Stromal cell of bone marrow (primary cell): ENCODE measurements around the gene PRPF18.

Experiments used
- DNase-seq: peaks from one replicate; pipeline ENCODE4 v3.0.0-alpha.2; 2012; ENCODE audit warnings: low read depth

The PRPF18 gene

GRCh38 chr10:13604357-13605040 lies 17.7 kb downstream of the PRPF18 start:
- no peak for DNase-seq

DNA sequence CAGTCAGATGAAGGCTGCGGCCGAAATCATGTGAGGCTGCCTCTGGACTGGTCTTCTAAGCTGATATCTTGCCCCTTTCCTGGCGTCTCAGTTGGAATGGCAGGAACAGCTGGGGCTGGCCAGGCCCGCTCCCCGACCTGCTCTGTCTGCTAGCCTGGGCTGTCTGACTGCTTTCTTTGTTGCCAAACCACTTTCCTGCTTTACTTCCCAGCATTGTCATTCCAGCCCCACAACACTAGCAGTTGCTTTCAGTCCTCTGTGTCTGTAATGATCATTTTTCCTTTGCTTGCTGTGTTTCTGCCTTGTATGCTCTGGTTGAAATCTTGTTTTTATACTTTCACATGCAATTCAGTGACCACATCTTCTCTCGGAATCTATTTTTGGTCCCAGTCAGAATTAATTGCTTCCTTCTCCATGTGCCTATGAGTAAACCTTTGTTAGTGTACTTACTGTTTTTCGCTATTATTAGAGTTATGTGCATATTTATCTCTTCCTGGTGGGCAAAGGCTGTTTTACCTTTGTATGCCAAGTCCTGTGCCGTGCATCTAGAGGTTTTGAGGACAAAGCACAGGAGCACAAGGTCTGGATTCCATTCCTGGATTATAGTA lies 21.6 kb downstream of the PRPF18 start:
- no peak for DNase-seq

DNA sequence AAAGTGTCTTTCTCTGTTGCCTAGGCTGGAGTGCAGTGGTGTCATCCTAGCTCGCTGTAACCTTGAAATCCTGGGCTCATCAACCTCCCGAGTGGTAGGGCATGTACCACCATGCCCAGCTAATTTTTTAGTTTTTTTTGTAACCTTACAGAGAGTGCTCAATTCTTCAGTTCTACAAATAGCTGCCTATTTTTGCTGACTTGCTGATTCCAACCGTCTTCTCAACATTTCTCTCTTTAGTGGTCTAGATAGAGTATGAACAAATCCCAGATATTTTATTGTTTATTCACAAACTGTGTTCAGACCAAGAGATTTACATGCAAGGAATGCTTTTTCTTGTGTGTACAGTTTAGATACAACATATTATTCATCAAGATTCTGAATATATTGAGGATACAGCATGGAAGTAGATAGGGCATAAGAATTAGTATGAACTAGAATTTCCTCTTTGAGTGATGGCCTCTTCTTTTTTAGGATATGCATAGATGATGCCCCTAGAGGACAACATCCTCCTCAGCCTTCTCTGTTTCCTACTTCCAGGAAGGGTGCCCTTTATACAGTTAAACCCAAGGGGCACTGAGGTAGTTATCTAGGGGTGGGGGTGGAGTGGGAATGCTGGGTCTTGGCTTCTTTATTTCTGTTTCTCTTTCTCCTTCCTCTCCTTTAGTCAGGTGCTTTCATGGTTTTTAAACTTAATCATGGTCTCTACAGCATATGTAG lies 26.0 kb downstream of the PRPF18 start:
- DNase-seq = no peak

DNA sequence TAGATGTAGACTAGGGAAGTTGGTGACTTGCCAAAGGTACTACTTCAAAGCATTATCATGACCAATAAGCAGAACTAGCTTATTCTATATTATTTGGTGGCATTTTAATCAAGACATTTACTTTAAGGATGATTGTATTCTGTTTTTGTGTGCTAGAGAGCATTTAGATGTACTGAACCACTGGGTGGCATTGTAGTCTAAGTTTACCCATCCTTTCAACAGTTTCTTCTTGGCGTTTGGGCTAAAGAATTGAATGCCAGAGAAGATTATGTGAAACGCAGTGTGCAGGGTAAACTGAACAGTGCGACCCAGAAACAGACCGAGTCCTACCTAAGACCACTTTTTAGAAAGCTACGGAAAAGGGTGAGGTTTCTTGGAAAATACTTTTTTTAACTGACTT lies 26.8 kb downstream of the PRPF18 start:
- DNase-seq = peak; percentile 35

DNA sequence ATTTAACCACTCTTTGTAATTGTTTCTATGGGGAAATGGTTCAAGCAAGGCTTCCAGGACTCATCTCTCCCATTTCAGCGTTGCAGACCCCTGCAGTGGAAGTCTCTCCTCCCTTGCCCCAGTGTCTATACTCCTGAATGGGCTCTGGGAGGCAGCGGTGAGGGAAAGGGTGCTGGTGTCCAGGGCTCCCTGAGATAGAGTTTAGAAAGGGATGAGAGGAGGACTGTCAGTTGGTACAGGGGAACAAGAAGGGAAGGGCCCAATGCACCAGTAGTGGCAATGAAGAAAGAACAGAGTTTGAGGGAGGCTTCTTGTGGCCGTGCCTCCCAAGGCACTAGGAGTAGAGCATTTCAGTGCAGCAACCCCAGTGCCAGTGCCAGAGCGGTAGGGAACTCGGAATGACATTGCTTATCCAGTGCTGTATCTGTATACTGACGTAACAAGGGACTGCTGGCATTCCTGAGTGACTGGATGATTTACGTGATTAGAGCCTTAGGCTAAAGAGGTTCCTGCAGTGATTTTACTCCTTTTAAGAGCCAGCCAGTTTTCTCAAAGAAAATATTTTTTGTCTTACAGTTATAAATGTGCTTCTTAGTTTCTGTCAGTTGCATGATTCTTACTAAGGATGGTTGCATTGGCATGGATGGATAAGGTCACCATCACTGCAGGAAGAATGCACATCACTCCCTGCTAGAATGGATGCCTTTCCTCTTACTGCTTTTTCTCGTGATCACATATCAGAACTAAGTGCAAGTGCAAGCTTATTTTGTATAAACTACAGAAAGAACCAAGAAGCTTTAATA lies 28.0 kb downstream of the PRPF18 start:
- DNase-seq = no peak

- DNase-seq = no peak
Observed at GRCh38 chr10:13615650-13616300, 29.0 kb downstream of the PRPF18 start.

DNA sequence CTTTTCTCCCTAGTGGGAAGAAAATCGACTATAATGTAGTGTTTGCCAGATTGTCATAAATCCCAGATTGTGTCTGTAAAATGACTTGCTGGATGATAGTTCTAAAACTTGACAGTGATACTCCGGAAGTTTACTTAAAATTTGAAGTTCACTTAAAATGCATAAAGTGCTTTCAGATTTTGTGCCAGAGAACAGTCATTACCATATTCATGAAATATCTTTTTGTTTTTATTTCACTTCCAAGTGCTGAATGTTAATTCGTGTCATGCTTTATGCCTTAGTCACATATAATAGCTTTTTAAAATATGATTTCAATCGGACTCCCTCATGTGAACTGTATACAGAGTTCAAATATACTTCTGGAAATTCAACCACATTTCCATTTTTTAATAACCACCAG lies 30.4 kb downstream of the PRPF18 start:
- DNase-seq = peak; percentile 23

- no peak for DNase-seq
Observed at GRCh38 chr10:13621931-13622330, 35.2 kb downstream of the PRPF18 start.

DNA sequence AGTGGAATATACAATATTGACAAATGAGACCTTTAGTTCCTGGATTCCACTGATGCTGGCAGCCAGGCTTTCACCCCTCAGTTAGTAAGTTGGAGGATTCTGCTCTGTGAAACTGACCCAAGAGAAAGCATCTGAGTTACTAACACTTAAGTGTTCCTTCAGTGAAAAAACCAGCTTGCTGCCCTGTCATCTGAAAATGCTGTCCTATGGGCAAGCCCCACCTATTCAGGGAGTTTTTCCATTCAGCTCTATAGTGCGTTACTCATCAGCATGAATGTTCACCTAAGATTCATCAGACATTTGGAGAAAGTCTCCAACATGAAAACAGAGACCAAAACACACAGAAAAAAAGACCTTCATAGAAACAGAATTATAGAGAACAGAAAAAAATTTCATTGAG lies 37.9 kb downstream of the PRPF18 start:
- DNase-seq = no peak

DNA sequence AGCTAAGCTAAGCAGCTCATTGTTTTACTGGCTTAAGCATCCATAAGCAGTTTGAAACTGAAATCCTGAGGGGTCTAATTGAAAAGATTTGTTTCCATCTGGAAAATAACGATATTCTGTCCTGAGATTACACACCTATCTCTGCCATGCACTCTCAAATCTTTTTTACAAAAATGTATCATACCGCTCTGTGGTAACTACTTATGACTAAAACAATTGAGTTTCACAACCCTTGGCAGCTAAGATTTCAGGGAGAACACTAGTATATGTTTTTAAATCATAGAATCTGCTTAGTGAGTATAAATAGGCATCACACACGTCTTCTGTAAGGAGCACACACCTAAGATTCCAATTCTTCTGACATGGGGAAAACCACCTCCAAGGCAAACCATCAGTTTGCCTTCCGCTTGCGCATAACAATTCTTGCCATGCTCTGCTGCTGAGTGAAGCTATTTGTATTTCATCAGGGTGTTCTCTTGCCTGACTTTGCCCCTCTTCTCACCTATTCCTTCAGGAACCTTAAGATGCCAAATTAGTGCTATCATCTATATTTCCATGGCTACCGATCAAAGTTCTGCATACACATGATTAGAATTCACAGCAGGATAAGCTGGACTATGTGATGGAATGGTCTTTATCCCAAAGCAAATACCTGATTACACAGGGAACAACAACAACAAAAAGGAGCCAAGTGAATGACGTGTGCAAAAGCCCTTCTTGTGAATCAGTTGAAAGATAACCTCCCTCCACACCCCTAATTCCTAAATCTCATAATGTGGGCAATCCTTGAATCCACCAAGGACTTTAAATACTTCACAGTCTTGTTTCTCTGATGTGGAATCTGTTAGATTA lies 40.9 kb downstream of the PRPF18 start:
- no peak for DNase-seq

- DNase-seq = no peak
Observed at GRCh38 chr10:13628661-13629060, 41.9 kb downstream of the PRPF18 start.

- DNase-seq = no peak
Observed at GRCh38 chr10:13629116-13629515, 42.4 kb downstream of the PRPF18 start.

GRCh38 chr10:13630231-13630630 lies 43.5 kb downstream of the PRPF18 start:
- no peak for DNase-seq

DNA sequence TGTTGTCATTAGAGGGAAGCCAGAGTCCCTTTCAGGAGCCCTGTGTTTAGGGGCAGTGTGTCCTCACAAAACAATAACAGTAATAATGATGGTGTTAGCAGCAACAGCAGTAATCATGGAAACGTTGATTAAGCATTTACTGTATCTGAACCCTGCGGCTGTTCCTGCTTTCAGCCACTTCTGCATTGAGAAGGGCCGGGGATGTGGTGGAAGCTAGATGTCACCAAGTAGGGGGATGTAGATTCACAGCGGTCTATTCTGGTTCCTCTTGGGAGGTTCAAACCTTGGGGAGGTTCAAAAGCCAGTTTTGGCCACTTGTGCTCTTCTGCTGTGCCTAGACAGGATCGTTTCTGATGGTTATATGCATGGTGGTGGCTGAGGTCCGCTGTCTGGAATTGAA lies 44.8 kb downstream of the PRPF18 start:
- no peak for DNase-seq

DNA sequence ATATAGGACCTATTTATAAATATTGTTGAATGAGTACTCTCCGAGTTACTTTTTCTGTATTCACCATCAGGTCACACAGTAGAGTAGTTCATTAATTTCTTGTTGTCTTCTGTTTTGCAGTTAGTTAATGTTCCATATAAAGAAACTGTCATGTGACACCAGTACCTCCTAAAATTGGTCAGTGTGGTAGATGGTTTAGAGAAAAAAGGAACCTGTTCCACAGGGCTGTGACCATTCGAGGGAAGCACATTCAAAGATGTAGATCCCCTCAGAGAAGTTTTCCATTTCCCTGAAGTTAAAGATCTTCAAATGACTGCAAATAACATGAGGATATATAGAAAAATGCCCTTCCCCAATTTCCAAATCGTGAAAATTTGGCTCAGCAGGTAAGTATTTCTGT lies 45.7 kb downstream of the PRPF18 start:
- no peak for DNase-seq

GRCh38 chr10:13632884-13633440 lies 46.2 kb downstream of the PRPF18 start:
- DNase-seq = no peak

DNA sequence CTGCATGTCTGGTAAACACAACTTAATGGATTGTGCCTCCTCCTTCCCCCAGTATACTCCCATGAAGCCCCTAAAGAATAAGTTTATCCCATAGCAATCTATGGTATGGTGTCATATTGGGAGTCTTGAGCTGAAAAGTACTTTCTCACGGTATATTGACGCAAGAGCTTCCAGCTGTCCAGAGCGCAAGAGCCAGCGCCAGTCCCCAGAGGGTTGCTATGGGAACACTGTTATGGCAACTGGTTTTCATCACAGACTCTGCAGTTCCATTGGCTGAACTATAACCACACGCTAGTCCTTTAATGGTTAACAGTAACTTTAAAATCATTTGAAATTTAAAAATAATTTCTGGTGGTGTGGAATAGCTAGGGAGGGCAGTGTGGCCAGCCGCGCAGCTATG lies 46.9 kb downstream of the PRPF18 start:
- DNase-seq = peak; percentile 85

- peak; percentile 71 for DNase-seq
Observed at GRCh38 chr10:13634207-13634606, 47.4 kb downstream of the PRPF18 start.

DNA sequence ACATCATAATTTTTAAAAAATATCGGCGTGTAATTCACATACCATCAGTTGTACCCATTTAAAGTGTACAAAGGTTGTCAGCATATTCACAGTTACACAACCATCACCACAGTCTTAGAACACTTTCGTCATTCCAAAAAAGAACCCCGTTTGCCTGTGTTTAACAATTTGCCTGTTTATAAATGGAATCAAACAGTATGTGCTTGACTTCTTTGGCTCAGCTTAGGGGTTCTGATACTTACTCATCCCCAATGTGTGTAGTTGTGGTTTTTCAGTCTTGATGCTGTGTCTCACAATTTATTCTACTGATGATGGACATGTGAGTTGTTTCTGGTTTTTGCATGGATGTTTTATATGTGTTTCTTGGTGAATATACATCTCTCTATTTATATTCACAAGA lies 50.0 kb downstream of the PRPF18 start:
- no peak for DNase-seq

GRCh38 chr10:13637303-13637856 lies 50.6 kb downstream of the PRPF18 start:
- DNase-seq = no peak
